Neural cell (in vitro differentiated cells): ENCODE measurements around the gene PRR30. TPM values are rescaled to one million over a fixed set of nuclear protein-coding genes. Genes with fewer than 3 reads are reported as not detected.

Experiments
- H2AFZ ChIP-seq: fragments of 200-600, 300-800 bp; sonication (generic), shearing (Covaris generic); 2 replicates; pipeline ENCODE4 v1.6.0; 2014; ENCODE audit warnings: low read depth, mild to moderate bottlenecking, antibody characterized with exemption, low read length, moderate library complexity
- H3F3A ChIP-seq: fragments of 200-600 bp; shearing (Covaris generic); 2 replicates; pipeline ENCODE4 v1.6.1; 2016; ENCODE audit warnings: mild to moderate bottlenecking, moderate library complexity, mixed read lengths, antibody characterized with exemption, low read length; ENCODE audit not compliant: insufficient read depth, poor library complexity, severe bottlenecking
- H3K27ac ChIP-seq: fragments of 200-600, 300-800 bp; sonication (generic), shearing (Covaris generic); 2 replicates; pipeline ENCODE4 v1.5.1; 2014; ENCODE audit warnings: mild to moderate bottlenecking, low read length, moderate library complexity
- H3K27me3 ChIP-seq: fragments of 300-800, 200-600 bp; sonication (generic), shearing (Covaris generic); 2 replicates; pipeline ENCODE4 v1.6.0; 2014; ENCODE audit warnings: mild to moderate bottlenecking, low read depth, low read length, moderate library complexity; ENCODE audit not compliant: insufficient read depth
- H3K36me3 ChIP-seq: fragments of 300-800, 200-600 bp; sonication (generic), shearing (Covaris generic); 2 replicates; pipeline ENCODE4 v1.5.1; 2014; ENCODE audit warnings: mild to moderate bottlenecking, antibody characterized with exemption, low read length, moderate library complexity; ENCODE audit not compliant: insufficient read depth
- H3K4me2 ChIP-seq: fragments of 300-800, 200-600 bp; sonication (generic), shearing (Covaris generic); 2 replicates; pipeline ENCODE4 v1.6.0; 2014; ENCODE audit warnings: mild to moderate bottlenecking, low read length
- H3K4me3 ChIP-seq: fragments of 300-800, 200-600 bp; sonication (generic), shearing (Covaris generic); 2 replicates; pipeline ENCODE4 v1.5.1; 2014; ENCODE audit warnings: mild to moderate bottlenecking, low read length, moderate library complexity
- H3K79me2 ChIP-seq: fragments of 200-600 bp; shearing (Covaris generic); replicated peaks from 2 replicates; pipeline ENCODE4 v1.6.0; 2014; ENCODE audit warnings: mild to moderate bottlenecking, low read length, moderate library complexity; ENCODE audit not compliant: insufficient read depth
- H3K9ac ChIP-seq: fragments of 300-800, 200-600 bp; sonication (generic), shearing (Covaris generic); 2 replicates; pipeline ENCODE4 v1.6.1; 2016; ENCODE audit warnings: mild to moderate bottlenecking, low read length, mixed read lengths
- H3K9me2 ChIP-seq: fragments of 200-600 bp; shearing (Covaris generic); 2 replicates; pipeline ENCODE4 v1.6.1; 2016; ENCODE audit warnings: mild to moderate bottlenecking, low read length, mixed read lengths; ENCODE audit not compliant: insufficient read depth
- H3K9me3 ChIP-seq: fragments of 200-600, 300-800 bp; sonication (generic), shearing (Covaris generic); 2 replicates; pipeline ENCODE4 v1.6.1; 2016; ENCODE audit warnings: mild to moderate bottlenecking, mixed run types, low read length, moderate library complexity, mixed read lengths
- H4K20me1 ChIP-seq: fragments of 200-600 bp; shearing (Covaris generic); 2 replicates; pipeline ENCODE4 v1.6.1; 2016; ENCODE audit warnings: mild to moderate bottlenecking, mixed run types; ENCODE audit not compliant: insufficient read depth
- CTCF ChIP-seq: fragments of 450-650 bp; IDR thresholded peaks from 2 replicates; pipeline ENCODE4 v1.5.1; 2014; ENCODE audit warnings: antibody characterized with exemption, mild to moderate bottlenecking, moderate library complexity; ENCODE audit not compliant: poor library complexity, severe bottlenecking
- EZH2 ChIP-seq: fragments of 200-600, 300-800 bp; shearing (Covaris generic), sonication (generic); IDR thresholded peaks from 2 replicates; pipeline ENCODE4 v1.6.1; 2014; ENCODE audit warnings: antibody characterized with exemption, low read length, borderline replicate concordance, mild to moderate bottlenecking; ENCODE audit not compliant: insufficient read depth, poor library complexity, severe bottlenecking
- MXI1 ChIP-seq: fragments of 450-650 bp; conservative IDR thresholded peaks from 2 replicates; pipeline ENCODE4 v1.6.1; 2014; ENCODE audit warnings: antibody characterized with exemption, mild to moderate bottlenecking; ENCODE audit not compliant: poor library complexity, severe bottlenecking
- RAD21 ChIP-seq: fragments of 450-650 bp; conservative IDR thresholded peaks from 2 replicates; pipeline ENCODE4 v1.6.1; 2014; ENCODE audit warnings: antibody characterized with exemption, mild to moderate bottlenecking, moderate library complexity
- REST ChIP-seq: IDR thresholded peaks from 2 replicates; pipeline ENCODE4 v1.6.1; 2012; ENCODE audit warnings: borderline replicate concordance
- SMC3 ChIP-seq: fragments of 450-650 bp; conservative IDR thresholded peaks from 2 replicates; pipeline ENCODE4 v1.6.1; 2014; ENCODE audit warnings: antibody characterized with exemption, mild to moderate bottlenecking, moderate library complexity; ENCODE audit not compliant: poor library complexity
- TAF1 ChIP-seq: IDR thresholded peaks from 2 replicates; pipeline ENCODE4 v1.6.1; 2012; ENCODE audit warnings: low read depth
- polyA plus RNA-seq: library from polyadenylated mRNA; depleted of rRNA; stranded (reverse); fragments of >200 nt; gene quantifications from 2 replicates; pipeline ENCODE4 v1.2.3, GENCODE V29; 2014

PRR30 gene
- polyA plus RNA-seq, 1 donor from 2014 or later = not detected

- Histone ChIP-seq H3F3A (no peaks in the 10 kb centered on the region), H3K4me3 (no peak overlapping the region), H3K9me2 (no peaks in the 10 kb centered on the region), H3K27ac (no peak overlapping the region), H3K27me3 (no peaks in the 10 kb centered on the region), H3K9ac (no peak overlapping the region), H4K20me1 (no peaks in the 10 kb centered on the region), H3K4me2 (no peak overlapping the region), H3K9me3 (no peaks in the 10 kb centered on the region), H3K36me3 (no peaks in the 10 kb centered on the region), H3K79me2 (no peaks in the 10 kb centered on the region), H2AFZ (no peak overlapping the region)
- TF ChIP-seq EZH2 (no peak), TAF1 (no peak), RAD21 (no peak), REST (no peak), CTCF (no peak), SMC3 (no peak)
These were observed 42.4 kb downstream of the PRR30 start for GRCh38 chr2:27096748-27097297.

GRCh38 chr2:27095745-27096651, 43.2 kb downstream of the PRR30 start:
- no peaks in the 10 kb centered on the region for H3K27me3 ChIP-seq
- no peaks in the 10 kb centered on the region for H3K79me2 ChIP-seq
- H3K9ac ChIP-seq = no peak overlapping the region
- no peaks in the 10 kb centered on the region for H3K9me2 ChIP-seq
- TF ChIP-seq REST (no peak), MXI1 (peak; percentile 29)
- H3K4me3 ChIP-seq = peak overlapping the region; percentile 45
- H3K36me3 ChIP-seq = no peaks in the 10 kb centered on the region
- no peaks in the 10 kb centered on the region for H3F3A ChIP-seq
- peak overlapping the region; percentile 6 for H2AFZ ChIP-seq
- no peak overlapping the region for H3K4me2 ChIP-seq
- H3K9me3 ChIP-seq = no peaks in the 10 kb centered on the region
- H4K20me1 ChIP-seq = no peaks in the 10 kb centered on the region
- H3K27ac ChIP-seq = no peak overlapping the region
